ENCODE measurements around the gene ESM1.

The ESM1 gene

DNA sequence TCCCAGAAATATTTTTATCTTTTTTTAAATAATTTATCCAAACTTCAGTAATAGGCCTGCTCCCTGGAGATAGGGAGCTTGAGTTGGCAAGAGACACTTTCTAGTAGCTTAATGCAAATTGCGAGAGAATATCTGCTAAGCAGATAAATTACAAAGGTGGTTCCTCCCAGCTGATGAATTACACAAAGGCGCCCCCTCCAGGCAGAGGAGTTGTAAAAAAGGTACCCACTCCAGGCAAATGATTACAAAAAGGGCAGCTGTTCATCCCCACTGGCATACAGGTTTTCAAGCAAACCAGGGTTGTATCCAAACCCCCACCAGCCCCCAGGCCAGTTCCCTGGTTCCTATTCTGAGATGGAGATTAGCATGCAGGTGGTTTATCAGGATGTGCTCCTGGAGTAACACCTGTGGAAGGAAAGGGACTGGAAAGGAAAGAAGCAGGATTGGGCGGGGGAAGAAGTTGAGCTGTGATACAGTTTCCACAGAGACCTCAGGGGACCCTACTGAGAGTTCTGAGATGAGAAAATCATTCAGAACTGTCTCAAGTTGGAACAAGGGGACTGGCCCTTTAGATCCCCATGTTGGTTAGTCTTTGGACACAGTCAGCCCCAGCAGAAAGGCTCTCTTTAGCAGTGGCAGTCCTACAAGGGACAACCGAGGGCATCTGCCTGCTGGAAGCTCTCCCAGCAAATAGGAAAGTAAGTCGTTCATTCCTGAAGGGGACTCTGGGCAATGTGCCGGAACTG lies 25.5 kb downstream of the ESM1 start:
- peaks cover 4% of the 10 kb centered on the region for H3K4me1 Mint-ChIP-seq
- no peak for ATAC-seq

DNA sequence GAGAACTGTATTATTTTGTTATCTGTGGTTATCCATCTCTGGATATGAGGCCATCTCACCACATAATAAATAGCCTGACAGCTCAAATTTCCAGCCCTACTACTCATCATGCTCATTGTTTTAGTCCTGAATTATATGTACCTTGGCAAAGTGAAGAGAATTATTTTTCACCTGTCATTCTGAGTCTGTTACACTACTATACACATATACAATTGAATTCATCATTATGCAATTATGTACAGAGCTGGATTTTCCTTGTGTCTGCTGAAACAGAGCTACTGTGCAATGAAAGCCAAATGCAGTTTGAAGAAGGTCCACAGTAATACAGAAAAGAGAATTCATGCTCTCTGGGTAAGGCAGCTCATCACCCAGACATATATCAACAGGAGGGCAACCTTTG lies 28.5 kb downstream of the ESM1 start:
- H3K27me3 Mint-ChIP-seq = peaks cover 4% of the 10 kb centered on the region
- H3K4me3 Mint-ChIP-seq = no peak overlapping the region
- DNase-seq (no peak), ATAC-seq (no peak)
- peaks cover 2% of the 10 kb centered on the region for H3K36me3 Mint-ChIP-seq (ENCODE audit: low read depth)
- no peaks in the 10 kb centered on the region for H3K4me1 Mint-ChIP-seq
- H3K9me3 Mint-ChIP-seq = peaks cover 5% of the 10 kb centered on the region
- H3K27ac Mint-ChIP-seq = no peak overlapping the region

More for the DNA sequence above, 25.5 kb downstream of the ESM1 start:
- peak; percentile 61 for DNase-seq
- Mint-ChIP-seq H3K27me3 (peaks cover 4% of the 10 kb centered on the region), H3K36me3 (ENCODE audit: low read depth) (peaks cover 2% of the 10 kb centered on the region), H3K9me3 (no peaks in the 10 kb centered on the region), H3K4me3 (no peak overlapping the region), H3K27ac (no peak overlapping the region)

DNA sequence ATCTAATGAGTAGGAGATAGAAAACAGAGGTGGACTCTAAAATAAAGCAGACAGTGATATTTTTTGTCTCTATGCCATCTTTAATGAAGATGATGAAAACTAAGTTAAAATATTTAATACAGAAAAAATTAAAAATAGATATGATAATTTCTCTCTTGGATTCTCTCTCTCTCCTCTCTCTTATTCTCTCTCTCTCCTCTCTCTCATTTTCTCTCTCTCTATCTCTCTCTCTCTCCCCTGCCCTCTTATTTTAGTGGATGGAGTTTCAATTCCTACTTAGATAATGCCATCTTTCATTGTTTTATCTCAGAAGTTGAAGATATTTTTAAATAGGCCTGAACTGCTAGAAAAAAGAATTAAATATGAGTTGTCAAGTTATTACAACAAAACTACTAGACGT lies 38.2 kb downstream of the ESM1 start:
- no peaks in the 10 kb centered on the region for H3K36me3 Mint-ChIP-seq (ENCODE audit: low read depth)
- H3K9me3 Mint-ChIP-seq = no peaks in the 10 kb centered on the region
- no peak overlapping the region for H3K27ac Mint-ChIP-seq
- no peaks in the 10 kb centered on the region for H3K27me3 Mint-ChIP-seq
- H3K4me1 Mint-ChIP-seq = no peaks in the 10 kb centered on the region
- H3K4me3 Mint-ChIP-seq = no peak overlapping the region
- ATAC-seq (no peak), DNase-seq (no peak)

DNA sequence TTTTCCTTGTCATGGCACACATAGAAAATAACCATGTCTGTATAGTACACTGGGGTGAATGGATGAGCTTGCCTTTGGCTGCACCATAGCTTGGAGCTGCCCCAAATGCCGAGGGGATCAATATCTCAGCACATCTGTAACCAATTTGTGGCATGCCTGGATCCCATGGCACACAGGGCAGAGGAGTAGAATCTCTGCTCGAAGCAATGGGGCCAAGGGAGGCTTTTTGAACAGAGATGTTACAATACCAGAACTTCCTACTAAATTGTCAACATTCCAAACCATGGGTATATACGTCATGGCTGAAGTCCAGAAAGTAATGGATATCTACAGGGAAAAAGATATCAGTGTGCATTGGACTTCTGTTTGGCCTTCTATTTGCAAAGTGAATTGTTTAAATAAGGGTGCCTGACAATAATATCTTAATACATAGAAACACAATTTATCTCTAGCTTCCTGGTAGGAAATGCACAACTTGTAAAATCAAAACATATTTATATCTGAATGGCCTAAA lies 39.0 kb downstream of the ESM1 start:
- Mint-ChIP-seq H3K36me3 (ENCODE audit: low read depth) (no peaks in the 10 kb centered on the region), H3K27ac (no peak overlapping the region), H3K27me3 (no peaks in the 10 kb centered on the region), H3K4me1 (no peaks in the 10 kb centered on the region), H3K9me3 (no peaks in the 10 kb centered on the region), H3K4me3 (no peak overlapping the region)
- DNase-seq = no peak
- no peak for ATAC-seq

DNA sequence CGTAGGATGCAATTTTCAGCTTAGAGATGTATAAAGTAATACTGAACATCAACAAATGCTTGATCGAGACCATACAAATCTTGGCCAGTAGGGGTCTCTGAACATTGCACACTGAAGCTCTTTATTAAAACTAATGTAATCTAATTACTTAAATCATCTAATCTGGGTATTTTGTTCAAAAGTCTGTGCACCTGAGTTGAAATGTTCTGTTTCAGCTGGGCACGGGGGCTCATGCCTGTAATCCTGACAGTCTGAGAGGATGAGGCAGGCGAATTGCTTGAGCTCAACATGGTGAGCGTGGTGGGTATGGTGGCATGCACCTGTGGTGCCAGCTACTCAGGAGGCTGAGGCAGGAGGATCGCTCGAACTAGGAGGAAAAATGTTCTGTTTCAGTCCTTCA lies 41.0 kb downstream of the ESM1 start:
- H3K27ac Mint-ChIP-seq = no peak overlapping the region
- ATAC-seq (no peak), DNase-seq (peak; percentile 35)
- H3K4me3 Mint-ChIP-seq = no peak overlapping the region
- H3K4me1 Mint-ChIP-seq = no peaks in the 10 kb centered on the region
- no peaks in the 10 kb centered on the region for H3K36me3 Mint-ChIP-seq (ENCODE audit: low read depth)
- H3K27me3 Mint-ChIP-seq = no peaks in the 10 kb centered on the region
- no peaks in the 10 kb centered on the region for H3K9me3 Mint-ChIP-seq

DNA sequence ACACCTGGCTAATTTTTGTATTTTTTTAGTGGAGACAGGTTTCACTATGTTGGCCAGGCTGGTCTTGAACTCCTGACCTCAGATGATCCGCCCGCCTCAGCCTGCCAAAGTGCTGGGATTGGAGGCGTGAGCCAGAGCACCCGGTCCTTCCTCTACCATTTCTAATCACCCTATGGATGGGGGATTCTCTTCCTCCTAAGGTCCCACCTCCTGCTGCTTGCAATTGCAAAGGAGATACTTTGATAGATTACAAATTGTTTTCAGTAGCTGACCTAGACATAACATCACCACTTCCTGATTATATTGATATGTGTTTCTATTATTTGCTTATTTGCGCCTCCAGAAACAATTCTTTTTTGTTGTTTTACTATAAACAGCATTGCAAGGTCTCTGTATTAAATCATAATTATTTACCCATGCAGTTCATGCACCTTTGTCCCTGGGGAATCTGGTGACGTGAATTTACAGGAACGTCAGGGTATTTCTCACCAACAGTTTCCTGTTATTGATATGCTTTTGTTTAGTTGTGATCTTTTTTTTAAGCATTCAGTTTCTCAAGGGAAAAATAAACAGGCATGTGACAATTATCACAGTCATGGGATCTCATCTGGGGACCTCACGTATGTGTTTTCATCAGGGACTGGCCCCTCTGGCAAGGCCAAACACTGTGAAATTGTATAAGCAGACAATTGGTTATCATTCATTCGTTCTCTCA lies 43.2 kb downstream of the ESM1 start:
- no peak for ATAC-seq
- no peak overlapping the region for H3K4me3 Mint-ChIP-seq
- no peak overlapping the region for H3K27ac Mint-ChIP-seq
- no peaks in the 10 kb centered on the region for H3K27me3 Mint-ChIP-seq
- no peak for DNase-seq
- H3K4me1 Mint-ChIP-seq = no peaks in the 10 kb centered on the region
- H3K9me3 Mint-ChIP-seq = no peaks in the 10 kb centered on the region
- H3K36me3 Mint-ChIP-seq (ENCODE audit: low read depth) = no peaks in the 10 kb centered on the region

DNA sequence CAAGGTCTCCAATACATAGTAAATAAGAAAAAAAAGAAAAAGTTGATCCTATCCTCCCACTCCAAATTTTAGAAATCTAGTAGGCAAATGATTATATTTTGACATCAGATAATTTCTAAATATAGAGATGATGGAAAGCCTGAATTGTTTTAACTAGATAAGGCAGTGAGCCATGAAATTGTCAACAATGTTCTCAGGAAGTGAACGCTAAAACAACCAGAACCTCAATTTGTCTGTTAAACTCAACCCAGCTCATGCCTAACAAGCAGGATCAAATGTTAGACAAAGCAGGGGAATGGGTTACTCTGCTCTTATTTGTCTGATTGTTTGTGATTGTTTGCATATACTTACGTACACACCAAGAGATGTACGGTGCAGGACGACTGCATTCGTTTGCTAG lies 49.2 kb downstream of the ESM1 start:
- Mint-ChIP-seq H3K27me3 (peaks cover 16% of the 10 kb centered on the region), H3K4me1 (no peaks in the 10 kb centered on the region)
- no peak for DNase-seq

DNA sequence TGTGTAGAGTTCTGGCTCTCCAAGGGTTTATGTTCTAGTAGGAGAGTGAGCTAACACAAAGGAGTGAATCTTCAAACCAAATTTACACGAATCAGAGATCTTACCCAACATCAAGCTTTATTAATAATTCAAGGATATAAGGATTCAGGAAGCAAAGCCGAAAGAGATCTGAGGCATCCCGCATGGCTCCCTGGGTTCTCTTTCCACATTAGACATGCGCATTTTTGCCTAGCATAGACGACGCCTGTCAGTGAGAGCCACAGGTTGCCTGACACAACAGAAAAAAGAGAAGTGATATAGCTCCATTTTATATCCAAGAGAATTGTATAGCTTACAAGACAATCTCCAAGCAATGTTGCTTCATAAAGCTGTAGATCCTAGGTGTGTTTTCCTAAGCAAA lies 52.6 kb downstream of the ESM1 start:
- no peak for ATAC-seq
- H3K36me3 Mint-ChIP-seq (ENCODE audit: low read depth) = no peaks in the 10 kb centered on the region
- peaks cover 16% of the 10 kb centered on the region for H3K27me3 Mint-ChIP-seq
- no peaks in the 10 kb centered on the region for H3K4me1 Mint-ChIP-seq
- no peak overlapping the region for H3K4me3 Mint-ChIP-seq
- no peak overlapping the region for H3K27ac Mint-ChIP-seq
- H3K9me3 Mint-ChIP-seq = no peaks in the 10 kb centered on the region
- DNase-seq = no peak

More for the DNA sequence above, 49.2 kb downstream of the ESM1 start:
- Mint-ChIP-seq H3K9me3 (no peaks in the 10 kb centered on the region), H3K36me3 (ENCODE audit: low read depth) (no peaks in the 10 kb centered on the region), H3K27ac (no peak overlapping the region), H3K4me3 (no peak overlapping the region)
- no peak for ATAC-seq

DNA sequence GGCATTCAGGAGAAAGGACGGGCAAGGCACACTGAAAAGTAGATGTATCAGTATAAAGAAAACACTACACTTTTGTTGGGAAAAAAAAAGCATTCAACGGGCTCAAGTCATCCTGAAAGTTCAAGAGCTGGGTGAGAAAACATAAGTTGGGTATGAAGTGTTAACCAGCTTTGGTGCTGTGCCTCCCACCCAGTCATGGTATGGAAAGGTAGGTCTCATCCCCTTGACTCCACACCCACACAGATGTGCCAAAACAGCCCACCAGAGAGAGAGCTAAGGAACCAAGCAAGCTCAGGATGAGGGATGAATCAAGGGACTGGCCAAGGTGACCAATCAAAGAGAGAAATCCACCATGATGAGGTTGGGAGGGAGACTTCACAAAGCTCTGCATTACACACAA lies 54.7 kb downstream of the ESM1 start:
- H3K27ac Mint-ChIP-seq = no peak overlapping the region
- no peak overlapping the region for H3K4me3 Mint-ChIP-seq
- ATAC-seq (peak; percentile 61), DNase-seq (peak; percentile 18)
- H3K27me3 Mint-ChIP-seq = peaks cover 16% of the 10 kb centered on the region
- H3K9me3 Mint-ChIP-seq = peaks cover 8% of the 10 kb centered on the region
- H3K36me3 Mint-ChIP-seq (ENCODE audit: low read depth) = no peaks in the 10 kb centered on the region
- H3K4me1 Mint-ChIP-seq = peaks cover 4% of the 10 kb centered on the region

All from activated naive CD8-positive, alpha-beta T cell treated with anti-CD3 and anti-CD28 coated beads, Interleukin-2, amount 50 U/mL, for 24 hours (primary cell).